NCI-H1105 (cell line): Measurements from ENCODE around the gene TRPM4.
"Not testable (repeated sequence)": the region's sequence is repeated elsewhere in the genome, so short reads cannot be mapped to it uniquely, and the experiment has no call there.

Experiments used
- DNase-seq: peaks from one replicate; lab custom pipeline; 2025; lab: John Stamatoyannopoulos, UW

TRPM4 gene

DNA sequence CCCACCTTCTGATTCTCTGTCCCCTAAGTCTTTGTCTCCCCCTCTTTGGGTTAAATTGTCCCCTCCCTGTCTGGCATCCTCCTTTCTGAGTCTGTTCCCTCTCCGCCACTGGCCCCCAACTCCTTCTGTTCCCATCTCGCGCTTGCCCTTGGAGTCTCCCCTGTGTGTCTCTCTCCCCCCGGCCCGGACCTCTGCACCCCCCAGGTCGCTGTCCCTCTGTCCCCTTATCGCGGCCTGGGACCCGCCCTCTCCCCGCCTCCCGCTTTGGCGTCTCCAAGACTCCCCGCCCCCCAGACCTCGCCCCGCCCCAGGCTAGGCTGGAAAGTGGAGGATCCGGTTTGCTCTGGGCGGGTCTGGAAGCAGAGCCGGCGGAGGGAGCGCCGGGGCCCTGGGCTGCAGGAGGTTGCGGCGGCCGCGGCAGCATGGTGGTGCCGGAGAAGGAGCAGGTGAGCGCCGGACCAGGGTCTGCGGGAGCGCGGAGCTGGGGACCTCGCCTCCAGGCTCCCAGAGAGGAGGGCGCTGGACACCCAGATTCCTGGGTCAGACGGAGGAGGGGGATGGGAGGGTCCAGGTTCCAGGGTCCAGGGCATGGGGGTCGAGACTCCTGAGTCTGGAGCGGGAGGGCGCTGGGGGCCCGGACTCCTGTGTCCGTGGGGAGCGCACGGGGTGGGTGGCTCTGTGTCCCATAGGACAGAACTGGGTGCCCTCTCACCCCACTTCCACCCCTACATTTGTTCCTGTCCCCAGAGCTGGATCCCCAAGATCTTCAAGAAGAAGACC, at the start of gene TRPM4:
Gene TRPM4 (plus strand): TSS at position 348 of the 780 bp plus-strand sequence. CDS start 75 bp downstream, at position 423.
- peak; percentile 89 for DNase-seq

- DNase-seq, result no peak
Measured at GRCh38 chr19:49109051-49109450, 48.5 kb upstream of the TRPM4 start.

GRCh38 chr19:49109569-49110233, 47.9 kb upstream of the TRPM4 start:
- no peak for DNase-seq

DNA sequence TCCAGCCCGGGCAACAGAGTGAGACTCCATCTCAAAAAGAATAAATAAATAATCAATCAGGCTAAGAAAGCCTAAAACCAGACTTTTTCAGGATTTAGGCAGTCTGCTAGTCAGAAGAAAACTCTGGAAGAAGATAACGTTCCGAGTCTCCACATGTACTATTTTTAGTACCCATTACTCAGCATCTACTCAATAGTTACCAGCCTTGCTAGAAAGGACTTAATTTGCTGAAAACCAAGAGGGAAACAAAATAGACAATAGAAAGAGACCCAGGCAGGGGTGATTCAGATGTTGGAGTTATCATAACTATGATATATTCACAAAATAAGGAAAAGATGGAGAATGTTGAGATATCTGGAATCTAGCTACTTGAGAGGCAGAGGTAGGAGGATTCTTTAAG, 47.0 kb upstream of the TRPM4 start:
- DNase-seq, result no peak

GRCh38 chr19:49111218-49111998, 46.2 kb upstream of the TRPM4 start:
- no peak for DNase-seq

DNA sequence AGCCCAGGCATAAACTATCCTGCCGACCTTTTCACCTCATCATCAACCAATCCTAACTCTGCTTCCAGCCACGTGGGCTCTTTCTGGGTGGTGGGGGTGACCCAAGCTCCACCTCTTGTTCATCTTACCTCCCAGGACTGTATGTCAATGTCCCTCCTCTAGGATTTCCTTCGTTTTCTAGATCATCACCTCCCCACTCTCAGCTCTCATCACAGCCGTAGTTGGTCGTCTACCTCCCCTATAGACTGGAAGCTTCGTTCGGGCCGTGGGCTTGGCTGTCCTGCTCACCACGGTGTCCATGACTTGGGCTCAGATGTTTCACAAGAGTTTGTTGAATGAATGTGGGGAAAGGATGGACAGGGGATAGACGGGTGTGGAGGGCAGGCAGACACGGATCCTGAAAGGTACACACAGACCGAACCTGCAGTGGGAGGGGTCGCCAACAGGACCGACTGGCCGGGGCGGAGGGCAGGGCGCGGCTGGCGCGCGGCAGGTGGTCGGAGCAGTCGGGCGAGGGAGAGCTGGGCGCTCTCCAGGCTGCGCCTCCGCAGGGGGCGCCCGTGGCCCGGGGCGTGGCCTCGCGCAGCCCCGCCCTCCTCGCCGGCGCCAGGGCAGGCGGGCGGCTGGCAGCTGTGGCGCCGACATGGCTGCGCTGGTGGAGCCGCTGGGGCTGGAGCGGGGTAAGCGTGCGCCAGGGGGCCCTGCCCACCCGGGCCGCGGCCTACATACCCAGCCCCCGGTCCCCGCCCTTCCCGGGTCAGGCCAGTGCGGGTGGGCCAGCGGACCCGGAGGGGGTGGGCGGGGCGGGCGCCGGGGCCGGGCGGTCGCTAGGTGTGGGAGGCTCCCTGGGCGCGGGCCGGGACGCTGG, 43.6 kb upstream of the TRPM4 start, which contains the start of gene LIN7B:
Gene LIN7B (plus strand): TSS at position 609 of the 868 bp plus-strand sequence. CDS start 35 bp downstream, at position 644.
- DNase-seq, result peak; percentile 74

DNA sequence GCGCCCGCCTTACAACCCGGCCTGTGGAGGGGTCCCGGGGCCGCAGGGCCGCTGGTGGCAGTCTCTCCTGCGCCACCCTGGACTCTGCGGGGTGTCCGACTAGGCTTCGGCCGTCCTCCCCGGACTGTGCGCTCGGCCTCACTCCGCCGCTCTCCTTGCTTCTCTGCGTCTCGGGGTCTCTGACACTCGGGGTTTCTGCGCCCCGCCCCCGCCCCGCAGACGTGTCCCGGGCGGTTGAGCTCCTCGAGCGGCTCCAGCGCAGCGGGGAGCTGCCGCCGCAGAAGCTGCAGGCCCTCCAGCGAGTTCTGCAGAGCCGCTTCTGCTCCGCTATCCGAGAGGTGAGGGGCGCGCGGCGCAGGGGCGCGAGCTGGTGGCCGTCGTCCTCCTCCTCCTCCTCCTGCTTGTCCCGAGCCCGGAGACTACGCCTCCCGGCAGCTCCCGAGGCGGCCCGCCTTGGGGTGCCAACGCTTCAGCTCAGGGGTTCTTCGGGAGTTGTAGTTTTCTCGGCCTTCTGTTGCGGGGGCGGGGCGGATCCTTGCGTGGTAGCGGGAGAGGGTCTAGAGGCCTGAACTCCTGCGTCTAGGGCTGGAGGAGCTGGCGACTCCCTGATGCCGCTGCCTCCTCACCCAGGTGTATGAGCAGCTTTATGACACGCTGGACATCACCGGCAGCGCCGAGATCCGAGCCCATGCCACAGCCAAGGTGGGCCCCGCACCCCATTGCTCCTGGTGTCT, 42.8 kb upstream of the TRPM4 start:
- peak; percentile 47 for DNase-seq

- DNase-seq, result no peak
Measured at GRCh38 chr19:49116544-49116943, 41.0 kb upstream of the TRPM4 start.

- DNase-seq, result no peak
Measured at GRCh38 chr19:49117677-49118564, 39.7 kb upstream of the TRPM4 start.

- DNase-seq, result peak; percentile 88
Measured at GRCh38 chr19:49118565-49119410, 38.8 kb upstream of the TRPM4 start, which contains the start of gene C19orf73. Gene C19orf73 (minus strand): TSS chr19:49119143. CDS start chr19:49119022, 121 bp downstream.

DNA sequence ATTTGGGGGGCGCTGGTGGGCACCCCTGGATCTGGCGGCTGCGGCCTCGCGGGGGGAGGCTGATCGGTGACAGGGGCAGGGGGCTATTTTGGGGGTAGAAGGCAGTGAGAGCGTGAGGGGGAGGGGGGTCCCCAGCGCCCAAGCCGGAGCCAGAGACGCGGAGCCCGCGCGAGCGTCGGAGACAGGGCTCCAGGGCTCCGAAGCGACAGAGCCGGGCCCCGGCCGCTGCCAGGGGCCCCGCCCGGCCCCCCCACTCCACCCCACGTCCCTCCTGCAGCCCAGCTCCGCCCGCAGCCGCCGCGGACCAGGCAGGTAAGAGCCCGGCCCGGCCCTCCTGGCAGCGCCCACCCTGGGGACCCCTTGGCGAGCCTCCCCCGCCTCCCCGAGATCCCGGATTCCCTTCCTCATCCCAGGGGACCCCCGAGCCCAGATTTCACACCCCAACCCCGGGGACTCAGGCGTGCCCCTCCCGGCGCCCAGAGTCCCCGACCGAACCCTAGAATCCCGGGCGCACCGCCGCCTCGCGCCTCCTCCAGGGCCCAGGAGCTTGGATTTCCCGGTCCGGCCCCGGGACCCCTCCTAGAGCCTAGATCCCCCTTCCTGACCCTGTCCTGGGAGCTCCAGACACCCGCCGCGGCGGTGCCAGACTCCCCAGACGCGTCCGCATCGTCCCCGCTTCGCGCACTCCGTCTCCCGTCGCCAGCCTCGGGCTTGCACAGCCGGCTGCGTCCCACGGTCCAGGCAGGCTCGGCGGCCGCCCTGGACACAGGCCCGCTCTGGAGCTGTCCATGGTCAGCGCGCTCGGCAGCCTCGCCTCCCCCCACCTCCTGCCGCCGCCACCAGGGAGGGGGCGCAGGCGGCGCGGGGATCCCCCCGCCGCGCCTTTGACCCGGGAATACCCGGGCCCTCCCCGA, 37.9 kb upstream of the TRPM4 start, which contains the start of gene PPFIA3:
Gene PPFIA3 (plus strand): TSS at position 134 of the 914 bp plus-strand sequence. CDS start 8,330 bp downstream, outside the sequence.
- no peak for DNase-seq

- no peak for DNase-seq
Measured at GRCh38 chr19:49120325-49120683, 37.3 kb upstream of the TRPM4 start.

GRCh38 chr19:49120868-49121267, 36.7 kb upstream of the TRPM4 start:
- no peak for DNase-seq

DNA sequence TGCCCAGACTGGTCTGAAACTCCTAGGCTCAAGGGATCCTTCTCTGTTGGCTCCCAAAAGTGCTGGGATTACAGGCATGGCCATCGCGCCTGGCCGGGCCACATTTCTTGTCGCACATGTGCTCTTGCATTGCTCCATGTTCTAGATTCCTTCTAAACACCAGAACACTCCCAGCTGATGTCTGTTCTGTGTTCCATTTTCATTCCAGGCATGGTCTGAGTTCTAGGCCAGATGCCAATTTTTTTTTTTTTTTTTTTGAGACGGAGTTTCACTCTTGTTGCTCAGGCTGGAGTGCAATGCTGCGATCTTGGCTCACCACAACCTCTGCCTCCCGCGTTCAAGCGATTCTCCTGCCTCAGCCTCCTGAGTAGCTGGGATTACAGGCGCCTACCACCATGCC, 35.8 kb upstream of the TRPM4 start:
- not testable (repeated sequence) for DNase-seq

DNA sequence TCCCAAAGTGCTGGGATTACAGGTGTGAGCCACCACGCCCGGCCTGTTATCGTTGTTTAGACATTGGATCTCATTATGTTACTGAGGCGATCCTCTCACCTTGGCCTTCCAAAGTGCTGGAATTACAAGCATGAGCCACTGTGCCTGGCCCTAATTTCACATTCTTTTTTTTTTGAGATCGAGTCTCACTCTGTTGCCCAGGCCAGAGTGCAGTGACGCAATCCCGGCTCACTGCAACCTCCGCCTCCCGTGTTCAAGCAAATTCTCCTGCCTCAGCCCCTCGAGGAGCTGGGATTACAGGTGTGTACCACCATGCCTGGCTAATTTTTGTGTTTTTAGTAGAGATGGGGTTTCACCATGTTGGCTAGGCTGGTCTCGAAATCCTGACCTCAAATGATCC, 34.3 kb upstream of the TRPM4 start:
- not testable (repeated sequence) for DNase-seq

DNA sequence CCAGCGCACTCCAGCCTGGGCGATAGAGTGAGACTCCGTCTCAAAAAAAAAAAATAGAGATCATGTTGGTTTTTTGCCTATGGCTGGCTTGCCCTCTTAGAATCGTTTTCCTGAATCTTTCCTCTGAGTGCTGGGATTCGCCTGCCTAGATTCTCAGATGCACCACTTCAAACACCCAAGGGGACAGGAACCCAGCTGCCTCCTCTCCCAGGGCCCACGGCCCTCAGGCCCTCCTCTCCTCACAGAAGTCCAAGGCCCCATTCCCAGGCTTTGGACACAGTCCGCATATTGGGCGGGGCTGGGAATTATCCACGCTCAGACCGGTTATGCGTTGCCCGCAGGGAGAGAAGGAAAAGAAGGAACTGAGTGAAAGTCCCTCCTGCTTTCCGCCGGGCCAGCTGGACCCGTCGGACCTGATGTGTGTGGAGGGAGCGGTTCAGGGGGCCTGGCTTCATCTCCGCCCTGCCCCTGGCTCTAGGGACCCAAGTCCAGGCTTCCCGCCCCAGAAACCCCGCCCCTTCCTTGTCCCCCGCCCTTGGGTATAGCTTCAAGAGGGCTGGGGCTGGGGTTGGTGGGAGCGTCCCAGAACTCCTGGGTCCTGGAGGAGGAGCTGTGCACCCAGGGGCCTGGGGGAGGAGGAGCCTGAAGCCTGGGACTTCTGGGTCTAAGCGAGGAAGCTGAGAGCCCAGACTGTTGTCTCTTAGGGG, 32.4 kb upstream of the TRPM4 start:
- DNase-seq, result no peak

DNA sequence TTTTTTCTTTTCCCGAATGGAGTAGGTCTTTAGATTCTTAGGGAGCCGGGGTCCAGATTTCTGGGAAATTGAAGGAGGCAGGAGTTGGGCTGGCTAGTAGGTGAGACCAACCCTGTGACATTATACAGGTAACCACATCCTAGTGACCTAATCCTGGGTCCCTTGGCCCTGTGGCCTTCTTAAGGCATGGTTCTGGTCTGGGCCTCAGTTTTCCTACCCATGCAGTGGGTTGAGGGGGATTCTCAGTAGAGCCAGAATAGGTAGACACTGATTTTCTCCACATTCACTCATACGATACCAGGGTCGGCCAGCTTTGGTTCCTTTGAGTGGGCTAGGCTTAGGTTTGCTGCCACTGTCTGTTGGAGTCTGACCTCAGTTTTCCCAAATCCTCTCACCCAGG, 31.0 kb upstream of the TRPM4 start:
- DNase-seq, result no peak
